H9 (cell line): ENCODE measurements around the gene COTL1. TPM values are rescaled to one million over a fixed set of nuclear protein-coding genes. Genes with fewer than 3 reads are reported as not detected.

ENCODE experiments used
- DNase-seq: peaks from one replicate; pipeline ENCODE4 v3.0.0-alpha.2; 2017
- H2AFZ ChIP-seq: one replicate; pipeline ENCODE4 v1.6.1; 2013; ENCODE audit warnings: mild to moderate bottlenecking, low read length, control low read depth, moderate library complexity
- H2AK5ac ChIP-seq: 2 replicates; pipeline ENCODE4 v1.6.1; 2013; ENCODE audit warnings: low read length, control low read depth, mixed read lengths; ENCODE audit not compliant: insufficient read length
- H2BK120ac ChIP-seq: one replicate; pipeline ENCODE4 v1.6.1; 2013; ENCODE audit warnings: low read depth, mild to moderate bottlenecking, low read length, control low read depth, inconsistent platforms; ENCODE audit not compliant: poor library complexity, severe bottlenecking
- H2BK12ac ChIP-seq: 2 replicates; pipeline ENCODE4 v1.6.1; 2013; ENCODE audit warnings: low read length, control low read depth, mixed read lengths, low read depth; ENCODE audit not compliant: insufficient read length
- H2BK15ac ChIP-seq: 2 replicates; pipeline ENCODE4 v1.6.1; 2013; ENCODE audit warnings: low read depth, low read length, control low read depth
- H2BK20ac ChIP-seq: one replicate; pipeline ENCODE4 v1.6.1; 2013; ENCODE audit warnings: low read depth, mild to moderate bottlenecking, low read length, control low read depth, inconsistent platforms; ENCODE audit not compliant: poor library complexity, severe bottlenecking
- H2BK5ac ChIP-seq: 2 replicates; pipeline ENCODE4 v1.6.1; 2013; ENCODE audit warnings: low read length, control low read depth, mixed read lengths; ENCODE audit not compliant: insufficient read length
- H3K14ac ChIP-seq: 2 replicates; pipeline ENCODE4 v1.6.1; 2013; ENCODE audit warnings: low read length, control low read depth; ENCODE audit not compliant: insufficient read depth
- H3K18ac ChIP-seq: 2 replicates; pipeline ENCODE4 v1.6.1; 2013; ENCODE audit warnings: low read depth, mild to moderate bottlenecking, mixed read lengths, low read length, control low read depth; ENCODE audit not compliant: insufficient read length
- H3K23ac ChIP-seq: 2 replicates; pipeline ENCODE4 v1.6.1; 2013; ENCODE audit warnings: low read length, control low read depth, mixed read lengths, low read depth; ENCODE audit not compliant: insufficient read length
- H3K23me2 ChIP-seq: 2 replicates; pipeline ENCODE4 v1.6.1; 2013; ENCODE audit warnings: low read depth, mild to moderate bottlenecking, mixed read lengths, low read length, control low read depth; ENCODE audit not compliant: insufficient read length, poor library complexity, severe bottlenecking
- H3K27ac ChIP-seq: 2 replicates; pipeline ENCODE4 v1.5.1; 2013; ENCODE audit warnings: low read length, control low read depth, mixed read lengths, low read depth; ENCODE audit not compliant: insufficient read length
- H3K27me3 ChIP-seq: 2 replicates; pipeline ENCODE4 v1.6.1; 2013; ENCODE audit warnings: low read length, control low read depth, inconsistent platforms; ENCODE audit not compliant: insufficient read depth
- H3K4ac ChIP-seq: 2 replicates; pipeline ENCODE4 v1.6.1; 2013; ENCODE audit warnings: low read depth, mild to moderate bottlenecking, control low read depth, inconsistent platforms, low read length, moderate library complexity
- H3K4me1 ChIP-seq: 2 replicates; pipeline ENCODE4 v1.6.1; 2013; ENCODE audit warnings: low read length, control low read depth, inconsistent platforms; ENCODE audit not compliant: insufficient read depth
- H3K4me2 ChIP-seq: 2 replicates; pipeline ENCODE4 v1.6.1; 2013; ENCODE audit warnings: low read length, control low read depth, mixed read lengths; ENCODE audit not compliant: insufficient read length, insufficient read depth
- H3K56ac ChIP-seq: 2 replicates; pipeline ENCODE4 v1.6.1; 2013; ENCODE audit warnings: low read depth, mild to moderate bottlenecking, mixed read lengths, low read length, control low read depth; ENCODE audit not compliant: insufficient read length
- H3K79me1 ChIP-seq: 2 replicates; pipeline ENCODE4 v1.6.1; 2013; ENCODE audit warnings: low read depth, mild to moderate bottlenecking, moderate library complexity, low read length, control low read depth, inconsistent platforms; ENCODE audit not compliant: insufficient read depth, poor library complexity, severe bottlenecking
- H3K79me2 ChIP-seq: 2 replicates; pipeline ENCODE4 v1.6.1; 2013; ENCODE audit warnings: low read length, control low read depth, inconsistent platforms; ENCODE audit not compliant: insufficient read depth
- H3K9ac ChIP-seq: 2 replicates; pipeline ENCODE4 v1.6.1; 2013; ENCODE audit warnings: low read length, control low read depth, mixed read lengths; ENCODE audit not compliant: insufficient read length; ENCODE audit errors: extremely low read depth
- H3K9me3 ChIP-seq: one replicate; pipeline ENCODE4 v1.6.1; 2013; ENCODE audit warnings: low read depth, low read length, inconsistent platforms; ENCODE audit not compliant: control insufficient read depth
- H3T11ph ChIP-seq: one replicate; pipeline ENCODE4 v1.6.1; 2013; ENCODE audit warnings: mild to moderate bottlenecking, low read length, control low read depth, inconsistent platforms
- H4K20me1 ChIP-seq: one replicate; pipeline ENCODE4 v1.6.1; 2013; ENCODE audit not compliant: control insufficient read depth, insufficient read length, insufficient read depth
- H4K5ac ChIP-seq: 2 replicates; pipeline ENCODE4 v1.6.1; 2013; ENCODE audit warnings: low read depth, mild to moderate bottlenecking, mixed read lengths, low read length, control low read depth; ENCODE audit not compliant: insufficient read length
- H4K8ac ChIP-seq: replicated peaks from 2 replicates; pipeline ENCODE4 v1.6.1; 2013; ENCODE audit warnings: low read length, control low read depth, mixed read lengths, low read depth; ENCODE audit not compliant: insufficient read length
- H4K91ac ChIP-seq: 2 replicates; pipeline ENCODE4 v1.6.1; 2013; ENCODE audit warnings: low read depth, mild to moderate bottlenecking, moderate library complexity, mixed read lengths, low read length, control low read depth; ENCODE audit not compliant: insufficient read length
- H3K27ac Mint-ChIP-seq, 3 experiments: 2 replicates in 2 of 3; 3 replicates in 1 of 3; pipeline ENCODE4 v1.8.0; 2020 to 2021; ENCODE audit warnings: mixed read lengths in 3 of 3, mild to moderate bottlenecking in 1 of 3, moderate library complexity in 1 of 3
- H3K27me3 Mint-ChIP-seq: 2 replicates; pipeline ENCODE4 v1.8.0; 2021; ENCODE audit warnings: low read depth, mild to moderate bottlenecking, moderate library complexity, mixed read lengths
- H3K36me3 Mint-ChIP-seq, 3 experiments: 2 replicates in 2 of 3; 3 replicates in 1 of 3; pipeline ENCODE4 v1.8.0; 2020 to 2021; ENCODE audit warnings: low read depth in 3 of 3, mixed read lengths in 3 of 3; ENCODE audit not compliant: insufficient read depth in 1 of 3
- H3K4me1 Mint-ChIP-seq, 2 experiments: 2 replicates each; pipeline ENCODE4 v1.8.0; 2020; ENCODE audit warnings: mixed read lengths in 2 of 2
- H3K4me3 Mint-ChIP-seq, 2 experiments: 2 replicates in 1 of 2; 3 replicates in 1 of 2; pipeline ENCODE4 v1.8.0; 2020 to 2021; ENCODE audit warnings: mild to moderate bottlenecking in 2 of 2, mixed read lengths in 2 of 2, moderate library complexity in 1 of 2
- H3K9me3 Mint-ChIP-seq, 2 experiments: 2 replicates in 1 of 2; 3 replicates in 1 of 2; pipeline ENCODE4 v1.8.0; 2020; ENCODE audit warnings: mild to moderate bottlenecking in 2 of 2, mixed read lengths in 2 of 2, moderate library complexity in 1 of 2
- WGBS: extraction: QIAGEN DNeasy Blood & Tissue Kit; methylation state at CpG from one replicate; pipeline ENCODE4 v1.1.7; 2013; ENCODE audit warnings: missing lambda C conversion rate, low lambda C conversion rate, mixed read lengths; ENCODE audit not compliant: insufficient read length; ENCODE audit errors: extremely low coverage; 5-methylcytosine and 5-hydroxymethylcytosine counted together
- total RNA-seq: library from RNA; stranded (reverse); gene quantifications from 2 replicates; pipeline ENCODE4 v1.2.1, GENCODE V29; 2021
- TF ChIP-seq, protein P1 (sequence below): fragments of 200-600 bp; sonication (generic); conservative IDR thresholded peaks from 3 replicates; pipeline ENCODE4 v1.8.0; 2021; ENCODE audit warnings: antibody characterized with exemption, mild to moderate bottlenecking

The COTL1 gene
- total RNA-seq, 1 experiment from 2014 or later = 81.4 TPM

- no peak overlapping the region for H3K27ac ChIP-seq
- no peak overlapping the region for H3T11ph ChIP-seq
- Mint-ChIP-seq H3K27ac (peak overlapping the region in 1 of 3 experiments; percentile 33; a peak in 1 of 7 replicates), H3K4me3 (no peak overlapping the region), H3K4me1 (peaks cover 5 to 22% of the 10 kb centered on the region in 2 experiments), H3K27me3 (peaks cover 3% of the 10 kb centered on the region; the same call in 1 of the 2 replicates), H3K9me3 (peaks cover 0 to 4% of the 10 kb centered on the region in 2 experiments; a peak in 2 of 5 replicates), H3K36me3 (no peaks in the 10 kb centered on the region; a peak in 1 of 7 replicates)
- H2BK12ac ChIP-seq = no peak overlapping the region
- H3K23ac ChIP-seq = no peak overlapping the region
- no peaks in the 10 kb centered on the region for H3K9me3 ChIP-seq
- H3K4me1 ChIP-seq = no peaks in the 10 kb centered on the region
- no peak overlapping the region for H3K56ac ChIP-seq
- no peak overlapping the region for H3K9ac ChIP-seq
- DNase-seq = no peak
- no peak overlapping the region for H2BK5ac ChIP-seq
- WGBS = no CpG with 5 or more reads among the region's 17 CpGs
- H2AK5ac ChIP-seq = no peak overlapping the region
- H3K79me1 ChIP-seq = no peaks in the 10 kb centered on the region
- no peak overlapping the region for H2BK20ac ChIP-seq
- no peaks in the 10 kb centered on the region for H3K23me2 ChIP-seq
- no peaks in the 10 kb centered on the region for H3K27me3 ChIP-seq
- no peak overlapping the region for H2AFZ ChIP-seq
- no peak overlapping the region for H4K8ac ChIP-seq
- H3K18ac ChIP-seq = no peak overlapping the region
- H2BK120ac ChIP-seq = no peak overlapping the region
- H3K4me2 ChIP-seq = no peak overlapping the region
- H2BK15ac ChIP-seq = no peak overlapping the region
- no peaks in the 10 kb centered on the region for H3K79me2 ChIP-seq
- H4K91ac ChIP-seq = no peak overlapping the region
- no peaks in the 10 kb centered on the region for H4K20me1 ChIP-seq
- no peak overlapping the region for H3K14ac ChIP-seq
- TF ChIP-seq, protein P1, sequence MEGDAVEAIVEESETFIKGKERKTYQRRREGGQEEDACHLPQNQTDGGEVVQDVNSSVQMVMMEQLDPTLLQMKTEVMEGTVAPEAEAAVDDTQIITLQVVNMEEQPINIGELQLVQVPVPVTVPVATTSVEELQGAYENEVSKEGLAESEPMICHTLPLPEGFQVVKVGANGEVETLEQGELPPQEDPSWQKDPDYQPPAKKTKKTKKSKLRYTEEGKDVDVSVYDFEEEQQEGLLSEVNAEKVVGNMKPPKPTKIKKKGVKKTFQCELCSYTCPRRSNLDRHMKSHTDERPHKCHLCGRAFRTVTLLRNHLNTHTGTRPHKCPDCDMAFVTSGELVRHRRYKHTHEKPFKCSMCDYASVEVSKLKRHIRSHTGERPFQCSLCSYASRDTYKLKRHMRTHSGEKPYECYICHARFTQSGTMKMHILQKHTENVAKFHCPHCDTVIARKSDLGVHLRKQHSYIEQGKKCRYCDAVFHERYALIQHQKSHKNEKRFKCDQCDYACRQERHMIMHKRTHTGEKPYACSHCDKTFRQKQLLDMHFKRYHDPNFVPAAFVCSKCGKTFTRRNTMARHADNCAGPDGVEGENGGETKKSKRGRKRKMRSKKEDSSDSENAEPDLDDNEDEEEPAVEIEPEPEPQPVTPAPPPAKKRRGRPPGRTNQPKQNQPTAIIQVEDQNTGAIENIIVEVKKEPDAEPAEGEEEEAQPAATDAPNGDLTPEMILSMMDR = no peak
- no peak overlapping the region for H3K4ac ChIP-seq
- H4K5ac ChIP-seq = no peak overlapping the region
Measured at GRCh38 chr16:84520725-84521496, 97.0 kb downstream of the COTL1 start.
